DMS153 (cell line): ENCODE measurements around the gene MAGI2.
"Not testable (repeated sequence)": the region's sequence is repeated elsewhere in the genome, so short reads cannot be mapped to it uniquely, and the experiment has no call there.

ENCODE experiments used
- DNase-seq: peaks from one replicate; lab custom pipeline; 2025; lab: John Stamatoyannopoulos, UW

MAGI2 gene

DNA sequence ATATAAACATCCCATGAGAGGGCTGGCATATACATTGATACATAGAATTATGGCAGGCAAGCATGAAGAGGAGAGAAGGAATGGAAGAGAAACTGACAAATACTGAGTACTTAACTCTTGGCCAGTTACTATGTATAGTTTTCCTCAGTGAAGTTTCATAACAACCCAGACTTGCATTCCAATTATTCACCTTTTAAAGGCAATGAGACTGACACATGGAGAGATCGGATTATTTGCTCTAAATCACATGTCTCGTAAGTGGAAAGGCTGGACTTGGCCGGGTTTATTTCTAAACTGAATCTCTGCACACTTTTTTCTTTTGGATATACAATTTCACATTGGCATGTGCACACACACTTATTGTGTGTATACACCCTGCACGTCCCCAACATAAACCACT lies 1106.6 kb downstream of the MAGI2 start:
- DNase-seq = no peak

DNA sequence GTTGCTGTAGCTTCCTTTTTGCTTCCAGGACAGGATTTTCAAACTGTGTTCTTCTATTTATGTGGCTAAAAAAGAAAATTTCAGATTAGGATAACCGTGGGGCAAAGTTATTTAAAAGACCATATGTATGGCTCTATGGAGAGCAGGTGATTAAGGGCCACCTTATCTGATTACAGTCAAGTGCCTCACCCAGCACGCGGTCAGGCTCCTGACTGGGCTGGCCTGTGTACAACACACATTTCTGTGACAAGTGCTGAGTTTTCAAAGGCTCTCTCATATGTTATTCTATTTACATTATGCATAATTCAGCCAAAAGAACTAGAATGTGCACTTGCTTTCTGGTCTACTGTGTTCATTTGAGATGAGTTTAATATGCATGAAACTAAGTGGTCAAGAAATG lies 1107.5 kb downstream of the MAGI2 start:
- no peak for DNase-seq

DNA sequence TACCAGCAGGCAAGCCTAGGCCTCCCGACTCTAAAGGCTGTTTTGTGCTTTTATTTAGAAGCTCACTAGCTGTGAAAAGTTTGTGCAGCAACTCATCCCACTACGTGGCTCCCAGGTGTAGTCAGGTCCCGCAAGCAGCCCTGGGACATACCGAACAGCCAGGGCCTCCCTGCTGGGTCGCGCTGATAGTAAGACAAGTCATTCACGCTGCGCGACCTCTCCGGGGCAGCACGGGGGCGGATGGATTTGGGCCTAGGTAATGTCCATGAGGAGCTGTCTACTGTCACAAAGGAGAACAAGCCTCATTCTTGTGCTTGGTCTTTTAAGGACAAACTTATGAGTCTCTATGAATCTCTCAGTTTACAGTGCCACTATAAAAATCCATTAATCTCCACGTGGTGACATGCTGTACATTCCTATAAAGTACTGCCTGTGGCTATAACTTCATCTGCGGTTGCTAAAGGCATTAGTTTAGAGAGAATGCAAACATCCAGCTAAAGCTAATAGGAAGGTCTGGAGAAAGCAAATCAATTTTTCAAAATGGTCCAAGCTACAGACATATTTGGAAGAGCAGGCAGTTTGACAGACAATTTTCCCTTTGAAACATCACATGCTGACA lies 1108.1 kb downstream of the MAGI2 start:
- DNase-seq = no peak

DNA sequence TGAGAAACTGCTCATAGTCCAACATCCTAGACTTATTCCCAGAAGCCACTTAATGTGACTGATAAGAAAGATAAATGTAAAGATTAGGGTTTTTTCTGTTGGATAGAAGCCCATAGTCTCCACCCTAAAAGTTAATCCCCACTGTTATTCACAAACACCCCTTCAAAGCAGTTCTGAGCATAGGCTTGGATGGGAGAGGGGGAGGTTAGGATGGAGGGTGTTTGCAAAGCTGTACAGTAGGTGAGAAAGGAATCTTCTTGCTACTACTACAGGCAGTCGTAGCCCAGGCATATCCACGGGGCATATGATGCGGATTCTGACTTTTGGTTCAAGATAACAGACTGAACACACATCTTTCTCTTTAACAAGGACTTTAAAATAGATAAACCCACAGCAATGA lies 1119.0 kb downstream of the MAGI2 start:
- no peak for DNase-seq

DNA sequence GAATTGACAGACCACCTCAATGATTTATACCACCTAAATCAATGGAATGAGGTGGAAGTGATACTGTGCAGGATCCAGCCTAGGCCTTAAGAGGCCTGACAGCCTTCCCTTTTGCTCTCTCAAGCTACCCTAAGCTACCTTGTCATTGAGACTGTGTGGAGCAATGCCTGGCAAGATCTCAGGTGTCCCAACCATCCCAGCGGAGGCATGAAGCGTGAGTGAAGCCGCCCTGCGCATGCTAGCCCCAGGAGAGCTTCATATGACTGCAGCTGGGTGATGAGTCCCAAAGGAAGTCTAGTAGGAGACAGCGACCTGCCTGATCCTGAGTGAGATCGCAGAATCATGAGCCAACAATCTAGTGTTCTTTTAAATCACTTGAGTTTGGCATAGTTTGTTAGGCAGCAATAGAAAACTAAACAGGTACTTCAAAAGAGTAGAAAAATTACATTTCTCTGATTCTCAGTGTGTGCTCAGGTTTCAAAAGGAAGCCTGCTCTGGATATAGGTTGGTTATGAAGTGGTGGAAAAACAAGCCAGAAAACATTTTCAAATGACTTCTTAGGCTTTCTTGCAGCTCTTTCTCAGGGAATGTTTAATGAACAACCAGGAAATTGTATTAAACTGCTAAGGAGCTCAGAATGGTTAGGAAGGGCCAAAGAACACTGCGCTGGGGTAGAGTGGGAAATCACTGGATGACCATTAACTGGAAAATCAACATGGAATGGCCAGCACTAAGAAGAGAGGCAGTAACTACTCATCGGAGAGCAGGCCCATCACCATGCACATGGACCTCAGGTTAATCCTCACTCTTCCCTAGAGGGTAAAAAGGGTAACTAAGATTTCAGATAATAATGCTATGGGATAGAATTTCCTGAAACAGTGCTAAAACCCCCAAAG lies 1119.7 kb downstream of the MAGI2 start:
- DNase-seq = no peak

DNA sequence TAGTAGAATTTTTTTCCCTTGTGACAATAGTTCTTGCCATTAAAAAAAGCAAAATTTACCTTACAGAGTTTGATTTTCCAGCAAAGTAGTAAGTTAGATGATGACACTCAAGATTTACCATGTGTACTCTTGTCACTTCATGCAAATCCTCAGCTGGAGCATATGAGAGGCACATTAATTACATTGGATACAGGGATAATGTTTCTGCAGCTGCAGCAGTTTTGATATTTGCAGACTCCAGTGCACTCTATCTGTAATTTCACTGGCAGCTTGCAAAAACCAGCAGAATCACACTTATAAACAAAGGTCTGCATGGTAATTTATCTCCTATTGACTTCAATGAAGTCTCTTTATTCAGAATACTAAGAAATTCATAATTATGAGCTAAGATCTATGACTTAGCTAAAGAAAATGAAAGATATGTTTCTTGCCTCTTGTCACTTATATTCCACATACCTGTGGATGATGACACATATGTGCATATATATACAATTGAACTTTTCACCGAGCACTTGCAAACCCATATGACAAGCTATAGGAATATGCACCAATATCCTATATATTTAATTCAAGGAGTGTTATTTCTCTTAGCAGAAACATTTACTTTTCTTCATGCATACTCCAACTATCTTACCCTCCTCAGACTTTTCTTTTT lies 1124.3 kb downstream of the MAGI2 start:
- DNase-seq = no peak

DNA sequence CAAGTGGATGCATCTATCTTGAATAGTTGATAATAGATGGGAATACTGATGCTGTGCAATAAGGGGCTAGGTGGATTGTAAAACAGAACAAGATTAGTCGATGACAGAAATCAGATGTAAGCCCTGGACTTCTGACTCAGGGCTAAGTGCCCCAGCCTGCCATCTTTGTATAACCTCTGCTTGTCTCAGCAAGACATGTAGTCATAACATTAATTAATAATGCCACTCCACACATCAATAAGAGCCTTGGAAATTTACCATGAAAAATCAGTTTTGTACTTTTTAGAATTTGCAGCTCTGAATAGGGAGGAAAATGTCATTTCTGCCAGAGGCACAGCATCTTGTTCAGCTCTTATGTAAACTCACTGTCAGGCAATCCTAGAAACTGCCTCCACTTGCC lies 1125.7 kb downstream of the MAGI2 start:
- DNase-seq = no peak

DNA sequence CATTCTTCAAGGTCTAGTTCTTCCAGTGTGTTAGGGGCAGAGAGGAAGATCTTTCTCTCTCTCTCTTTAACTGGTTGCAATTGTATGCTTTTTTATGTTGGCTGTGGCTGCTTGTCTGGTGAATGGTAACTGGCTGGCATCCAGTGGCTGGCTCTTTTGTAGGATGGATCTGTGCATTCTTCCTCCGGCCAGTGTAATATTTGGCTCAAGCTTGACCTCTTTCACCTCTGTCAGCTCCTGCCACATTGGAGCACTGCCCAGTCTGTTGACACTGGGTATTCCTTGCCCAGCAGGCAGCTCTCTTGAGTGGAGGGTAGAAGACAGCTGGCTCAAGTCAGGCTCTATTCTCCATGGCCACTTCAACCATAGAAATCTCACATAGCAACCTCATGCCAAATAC lies 1126.6 kb downstream of the MAGI2 start:
- DNase-seq = no peak

DNA sequence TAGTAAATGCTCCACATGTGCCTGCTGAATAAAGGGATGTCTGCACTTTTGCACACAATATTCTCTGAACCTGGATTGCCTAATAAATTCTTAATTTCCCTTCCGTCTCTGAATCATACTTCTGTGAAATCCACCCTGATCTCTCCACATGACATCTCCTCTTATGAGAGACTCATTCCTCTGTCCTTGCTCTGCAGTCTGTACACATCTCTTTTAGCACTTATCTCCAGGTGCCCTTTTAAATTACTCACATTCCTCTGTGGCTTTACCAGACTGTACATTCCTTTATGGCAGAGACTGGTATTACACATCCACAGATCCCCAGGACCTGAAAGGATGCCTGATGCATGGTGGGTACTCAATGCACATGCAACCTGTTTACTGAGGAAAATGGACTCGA lies 1127.3 kb downstream of the MAGI2 start:
- DNase-seq = no peak

DNA sequence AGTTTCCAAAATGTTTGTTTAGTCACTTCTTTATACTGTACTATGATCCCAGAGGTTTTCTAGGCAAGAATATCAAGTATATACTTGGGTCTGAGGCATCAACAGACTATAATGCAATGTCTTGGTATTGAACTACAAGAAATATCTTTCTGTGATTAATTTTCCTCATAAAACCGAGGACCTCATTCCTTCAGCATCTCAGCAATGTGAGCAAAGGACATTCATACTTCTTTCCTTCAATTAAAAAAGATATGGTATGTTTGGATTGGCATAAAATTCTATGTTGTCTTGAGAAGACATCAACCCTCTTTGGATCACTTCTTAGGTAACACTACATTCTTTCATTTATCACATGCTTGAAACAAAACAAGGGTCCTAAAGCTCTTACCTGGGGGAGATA lies 1130.3 kb downstream of the MAGI2 start:
- no peak for DNase-seq

DNA sequence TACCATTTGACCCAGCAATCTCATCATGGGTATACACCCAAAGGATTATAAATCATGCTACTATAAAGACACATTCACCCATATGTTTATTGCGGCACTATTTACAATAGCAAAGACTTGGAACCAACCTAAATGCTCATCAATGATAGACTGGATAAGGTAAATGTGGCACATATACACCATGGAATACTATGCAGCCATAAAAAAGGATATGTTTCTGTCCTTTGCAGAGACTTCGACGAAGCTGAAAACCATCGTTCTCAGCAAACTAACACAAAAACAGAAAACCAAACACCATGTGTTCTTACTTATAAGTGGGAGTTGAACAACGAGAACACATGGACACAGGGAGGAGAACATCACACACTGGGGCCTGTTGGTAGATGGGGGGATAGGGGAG lies 1131.2 kb downstream of the MAGI2 start:
- DNase-seq = not testable (repeated sequence)

DNA sequence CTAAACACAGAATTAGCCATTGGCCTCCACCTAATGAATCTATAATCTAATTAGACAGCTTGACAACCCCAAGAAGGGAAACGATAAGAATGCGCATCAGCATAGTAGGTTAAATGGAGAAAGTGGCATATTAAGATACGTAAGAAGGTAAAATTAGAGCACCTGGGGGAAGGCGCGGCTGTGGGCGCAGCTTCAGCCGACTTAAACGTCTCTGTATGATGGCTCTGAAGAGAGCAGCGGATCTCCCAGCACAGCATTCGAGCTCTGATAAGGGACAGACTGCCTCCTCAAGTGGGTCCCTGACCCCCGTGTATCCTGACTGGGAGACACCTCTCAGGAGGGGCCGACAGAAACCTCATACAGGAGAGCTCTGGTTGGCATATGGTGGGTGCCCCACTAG lies 1136.1 kb downstream of the MAGI2 start:
- DNase-seq = no peak

DNA sequence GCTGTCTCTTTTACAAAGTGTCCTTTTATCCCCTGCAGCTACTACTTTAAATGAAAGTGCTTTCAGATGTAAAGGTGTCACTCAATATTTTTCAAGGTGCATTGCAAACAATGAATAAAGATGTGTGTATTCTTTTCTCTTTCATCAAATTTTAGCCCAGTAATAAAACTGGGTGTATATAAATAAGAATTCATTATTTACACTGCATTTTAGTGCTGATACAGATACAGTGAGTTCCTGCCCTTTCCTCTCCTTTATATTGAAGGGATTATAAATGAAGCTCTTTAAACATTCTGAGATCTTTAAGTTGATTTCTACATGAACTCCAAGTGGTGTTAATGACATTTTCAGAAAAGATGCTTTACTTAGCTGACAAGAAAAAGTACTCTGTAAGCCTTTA lies 1137.4 kb downstream of the MAGI2 start:
- no peak for DNase-seq

DNA sequence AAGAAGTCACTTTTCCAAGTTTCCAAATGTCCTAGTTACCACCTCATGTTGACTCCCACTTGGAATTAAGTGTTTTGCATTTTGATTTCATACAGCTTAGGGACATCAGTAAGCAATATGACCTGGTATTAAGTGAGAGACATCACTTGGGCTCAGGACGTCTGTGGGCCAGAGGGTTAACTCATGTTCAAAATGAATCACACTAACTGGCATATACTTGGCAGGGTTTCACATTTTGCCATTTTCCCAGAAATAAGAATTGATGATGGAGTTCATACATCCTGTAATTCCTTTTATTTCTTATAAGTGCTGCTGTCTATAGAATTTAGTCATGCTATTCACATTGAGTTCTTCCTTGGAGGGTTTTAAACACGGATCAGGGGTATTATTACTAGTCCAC lies 1138.3 kb downstream of the MAGI2 start:
- no peak for DNase-seq

DNA sequence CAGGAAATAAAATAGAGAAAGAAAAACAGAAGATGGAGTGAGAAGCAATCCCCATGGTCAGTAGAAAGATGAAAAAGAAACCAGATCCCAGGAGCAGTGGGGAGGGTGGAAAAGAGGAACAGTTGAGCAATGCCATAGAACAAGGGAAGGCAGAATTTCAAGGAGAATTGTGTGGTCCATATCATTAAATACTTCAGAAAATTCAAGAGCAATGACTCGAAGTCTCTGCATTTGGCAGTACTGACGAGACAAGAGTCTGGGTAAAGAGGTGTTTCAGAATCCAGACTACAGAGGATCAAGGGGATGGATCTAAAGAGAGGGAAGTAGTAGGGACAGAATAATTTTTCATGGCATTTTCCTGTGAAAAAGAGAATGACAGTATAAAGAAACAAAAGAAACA lies 1142.3 kb downstream of the MAGI2 start:
- no peak for DNase-seq

DNA sequence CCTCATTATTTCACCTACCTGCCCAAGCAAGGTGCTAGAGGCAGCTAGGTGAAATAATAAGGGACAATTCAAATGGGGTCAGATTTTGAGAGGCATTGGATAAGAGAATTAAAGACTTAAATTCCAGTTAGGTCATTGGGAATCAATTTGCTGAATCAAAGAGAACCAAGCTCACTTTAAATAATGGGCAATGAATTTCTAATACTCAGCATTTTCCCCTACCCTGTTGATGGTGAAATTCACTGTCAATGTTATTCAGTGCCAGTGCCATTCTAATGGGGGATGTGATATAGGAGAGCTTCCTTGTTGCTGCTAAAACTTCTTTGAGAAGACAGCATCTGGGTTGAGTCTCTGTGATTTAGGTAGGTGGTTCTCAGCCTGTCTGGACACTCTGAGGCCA lies 1145.6 kb downstream of the MAGI2 start:
- DNase-seq = no peak

DNA sequence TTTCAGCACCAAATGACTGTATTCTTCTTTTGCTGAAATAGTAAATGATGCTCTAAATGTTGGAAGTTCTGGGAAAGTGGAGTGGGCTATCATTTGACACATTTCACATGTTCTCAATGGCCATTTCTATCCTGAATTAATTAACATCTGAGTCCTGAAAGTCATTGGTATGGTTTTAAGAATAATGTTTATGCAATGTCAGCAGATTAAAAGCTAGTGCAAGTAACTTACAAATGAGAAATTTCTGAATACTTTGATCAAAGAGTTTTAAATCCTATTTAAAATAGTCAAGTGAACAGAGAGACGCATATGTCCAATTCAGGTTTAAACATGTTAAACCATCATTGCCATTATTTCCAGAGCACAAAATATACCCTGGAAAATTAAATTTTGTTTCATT lies 1146.8 kb downstream of the MAGI2 start:
- DNase-seq = no peak

DNA sequence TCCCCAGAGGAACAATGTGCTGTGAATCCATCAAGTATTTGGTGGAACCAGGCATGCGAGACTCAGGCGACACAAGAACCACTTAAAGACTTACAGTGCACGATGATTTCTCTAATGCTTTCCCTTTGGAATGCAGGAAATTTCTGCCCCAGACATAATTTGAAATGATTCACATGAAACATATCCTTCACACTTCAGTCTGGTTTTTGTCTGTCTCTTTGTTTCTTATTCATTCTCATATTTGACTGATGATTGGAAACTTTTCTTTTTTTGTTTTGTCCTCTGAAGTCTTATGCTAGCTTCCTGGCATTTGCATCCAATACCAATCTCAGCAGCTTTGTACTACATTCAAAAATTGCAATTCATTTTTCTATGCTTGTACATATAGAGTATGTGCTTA lies 1152.1 kb downstream of the MAGI2 start:
- no peak for DNase-seq

DNA sequence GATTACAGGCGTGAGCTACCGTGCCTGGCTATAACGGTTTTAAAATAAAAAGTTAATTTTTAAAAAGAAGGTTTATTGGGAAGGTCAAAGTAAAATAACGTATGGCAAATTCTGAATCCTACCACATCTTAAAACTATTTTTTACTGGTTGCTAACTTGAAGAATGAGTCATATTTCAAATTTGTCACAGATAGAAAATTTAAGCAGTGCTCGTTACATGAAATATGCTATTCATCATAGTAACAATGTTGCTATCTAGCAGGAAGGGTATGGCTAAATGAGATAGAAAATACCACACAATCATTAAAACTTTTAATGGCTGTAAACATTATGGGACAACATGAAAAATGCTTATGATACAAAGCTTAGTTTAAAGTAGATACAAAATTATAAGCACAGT lies 1154.4 kb downstream of the MAGI2 start:
- no peak for DNase-seq

DNA sequence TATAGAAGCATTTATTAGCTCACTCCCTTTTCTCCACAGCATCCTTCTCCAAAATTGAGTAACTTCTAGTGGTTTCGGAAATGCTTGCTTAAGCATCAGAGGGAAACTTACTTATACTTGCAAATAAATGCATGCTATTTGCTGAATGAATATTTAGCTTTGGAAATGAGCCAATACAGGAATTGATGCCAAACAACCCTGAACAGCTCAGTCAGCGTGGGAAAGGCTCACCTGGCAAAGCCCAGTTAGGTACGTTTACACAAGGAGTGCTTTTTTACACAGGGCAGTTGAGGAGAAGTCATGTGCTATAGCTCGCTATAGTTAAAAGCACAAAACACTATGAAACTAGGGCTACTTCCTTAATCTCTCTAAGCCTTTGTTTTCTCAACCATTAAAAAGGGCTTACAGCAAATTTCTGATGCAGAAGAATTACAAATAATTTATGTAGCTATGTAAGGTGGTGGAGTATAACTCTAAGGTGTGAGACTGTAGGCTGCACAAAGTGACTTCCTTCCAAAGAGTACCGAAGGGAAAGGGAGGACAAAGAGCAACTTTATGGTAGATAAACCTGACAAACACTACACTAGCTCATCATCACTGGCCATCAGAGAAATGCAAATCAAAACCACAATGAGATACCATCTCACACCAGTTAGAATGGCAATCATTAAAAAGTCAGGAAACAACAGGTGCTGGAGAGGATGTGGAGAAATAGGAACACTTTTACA lies 1156.7 kb downstream of the MAGI2 start:
- peak; percentile 60 for DNase-seq

DNA sequence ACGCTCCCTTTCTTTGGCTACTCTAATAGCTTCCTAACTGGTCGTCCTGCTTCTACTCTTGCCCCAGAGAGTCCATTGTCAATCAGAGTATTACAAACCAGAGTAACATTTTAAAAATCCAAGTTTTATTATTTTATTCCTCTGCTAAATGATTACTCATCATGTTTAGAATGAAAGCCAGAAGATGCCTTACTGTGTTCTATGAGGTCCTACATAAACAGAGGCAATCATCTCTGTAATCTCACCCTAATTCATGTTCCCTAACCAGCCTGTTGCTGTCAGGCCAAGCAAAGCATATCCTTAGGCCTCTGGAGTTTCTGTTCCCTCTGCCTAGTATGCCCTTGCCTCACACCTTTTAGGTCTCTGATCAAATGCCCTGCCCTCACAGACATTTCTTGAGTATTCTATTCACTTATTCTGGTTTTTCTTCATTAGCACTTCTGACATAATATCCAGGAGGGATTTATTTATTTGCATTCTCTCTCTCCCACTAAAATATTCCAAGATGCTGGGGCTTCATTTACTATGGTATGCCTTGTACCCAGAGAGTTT lies 1157.3 kb downstream of the MAGI2 start:
- no peak for DNase-seq

DNA sequence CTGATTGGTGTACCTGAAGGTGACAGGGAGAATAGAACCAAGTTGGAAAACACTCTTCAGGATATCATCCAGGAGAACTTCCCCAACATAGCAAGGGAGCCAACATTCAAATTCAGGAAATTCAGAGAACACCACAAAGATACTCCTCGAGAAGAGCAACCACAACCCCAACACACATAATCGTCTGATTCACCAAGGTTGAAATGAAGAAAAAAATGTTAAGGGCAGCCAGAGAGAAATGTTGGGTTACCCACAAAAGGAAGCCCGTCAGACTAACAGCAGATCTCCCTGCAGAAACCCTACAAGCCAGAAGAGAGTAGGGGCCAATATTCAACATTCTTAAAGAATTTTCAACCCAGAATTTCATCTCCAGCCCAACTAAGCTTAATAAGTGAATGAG lies 1164.0 kb downstream of the MAGI2 start:
- DNase-seq = not testable (repeated sequence)
